Measurements from ENCODE around the gene SLC25A21.

DNA sequence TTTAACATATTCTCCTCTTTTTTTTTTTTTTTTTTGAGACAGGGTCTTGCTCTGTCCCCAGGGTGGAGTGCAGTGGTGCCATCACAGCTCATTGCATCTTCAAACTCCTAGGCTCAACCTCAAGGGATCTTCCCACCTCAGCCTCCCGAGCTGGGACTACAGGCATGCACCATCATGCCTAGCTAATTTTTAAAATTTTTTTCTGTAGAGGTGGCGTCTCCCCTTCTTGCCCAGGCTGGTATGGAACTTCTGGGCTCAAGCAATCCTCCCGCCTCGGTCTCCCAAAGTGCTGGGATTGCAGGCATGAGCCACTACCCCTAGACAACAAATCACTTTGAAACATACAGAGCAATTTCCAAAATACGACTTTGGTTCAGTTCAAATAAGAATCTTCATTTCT is 355.9 kb downstream of the SLC25A21 start:
- TF ChIP-seq CTCF (IDR thresholded peaks at IDR 0.05) (no peak), POLR2A (IDR thresholded peaks at IDR 0.05; ENCODE audit: low read depth) (no peak), POLR2AphosphoS5 (IDR thresholded peaks at IDR 0.05) (no peak)
